Muscle of leg (tissue), 11 donors: Measurements from ENCODE around the gene PRR9. TPM values are rescaled to one million over a fixed set of nuclear protein-coding genes. Genes with fewer than 3 reads are reported as not detected.

Source experiments
- DNase-seq: peaks from one replicate; pipeline ENCODE4 v3.0.0; 2013
- H3K27ac ChIP-seq: one replicate; pipeline ENCODE4 v1.5.1; 2013; ENCODE audit warnings: mild to moderate bottlenecking, low read length, control low read depth
- H3K27me3 ChIP-seq: one replicate; pipeline ENCODE4 v1.6.1; 2013; ENCODE audit warnings: low read length; ENCODE audit not compliant: control insufficient read depth, insufficient read depth
- H3K36me3 ChIP-seq: one replicate; pipeline ENCODE4 v1.6.1; 2013; ENCODE audit warnings: low read length; ENCODE audit not compliant: control insufficient read depth, insufficient read depth
- H3K4me1 ChIP-seq: one replicate; pipeline ENCODE4 v1.6.1; 2013; ENCODE audit warnings: low read length; ENCODE audit not compliant: control insufficient read depth, insufficient read depth
- H3K4me3 ChIP-seq: one replicate; pipeline ENCODE4 v1.5.1; 2013; ENCODE audit warnings: low read length, control low read depth
- H3K9me3 ChIP-seq: replicated peaks from 2 replicates; pipeline ENCODE4 v1.6.1; 2013; ENCODE audit warnings: low read depth, low read length; ENCODE audit not compliant: control insufficient read depth
- WGBS: methylation state at CpG from one replicate; pipeline ENCODE4 v1.1.5; 2013; ENCODE audit warnings: missing lambda C conversion rate; ENCODE audit not compliant: insufficient coverage; 5-methylcytosine and 5-hydroxymethylcytosine counted together
- polyA plus RNA-seq, 8 donors: library from polyadenylated mRNA; unstranded; fragments of 120-200 nt; gene quantifications; one replicate each; pipeline versions ENCODE4 v1.2.1 to v1.2.3, GENCODE V29; 2013; ENCODE audit warnings: inconsistent platforms in 1 of 8, low replicate concordance in 1 of 8; ENCODE audit not compliant: insufficient read length in 8 of 8, insufficient read depth in 1 of 8
- total RNA-seq: library from RNA; stranded (reverse); fragments of 120-200 nt; gene quantifications from one replicate; pipeline ENCODE4 v1.2.4, GENCODE V29; 2013

PRR9 gene
- total and polyA plus RNA-seq, 9 donors = not detected

DNA sequence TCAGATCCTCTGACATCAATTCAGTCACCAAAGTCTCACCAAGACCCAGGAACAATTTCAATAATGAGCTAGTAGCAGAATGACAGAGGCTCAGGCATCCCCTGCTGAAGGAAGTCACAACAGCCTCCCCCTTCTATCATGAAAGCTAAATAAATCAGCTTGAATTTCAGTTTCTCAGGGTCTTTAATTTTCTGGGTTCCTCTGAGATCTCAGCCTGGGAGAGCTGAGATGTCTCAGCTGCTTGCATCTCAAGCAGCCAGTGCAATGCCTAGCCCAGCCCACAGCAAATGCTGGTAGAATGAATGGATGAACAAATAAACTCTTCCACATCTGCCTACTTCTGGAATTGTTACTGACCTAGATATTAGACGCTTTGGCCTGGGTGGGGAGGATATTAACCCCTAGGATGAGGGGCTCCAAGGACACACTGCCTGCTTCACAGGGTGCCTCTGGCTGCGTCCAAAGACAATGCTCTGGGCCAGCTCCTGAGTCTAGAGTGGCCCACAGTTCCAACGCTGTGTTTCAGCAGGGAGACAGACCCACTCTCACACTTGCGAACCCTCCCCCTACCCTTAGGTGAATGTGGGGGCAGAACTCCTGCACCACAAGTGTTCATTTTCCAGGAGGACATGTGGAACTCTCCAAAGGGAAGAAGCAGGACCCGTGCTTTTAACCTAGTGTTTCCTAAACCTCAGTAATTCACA is 30.9 kb downstream of the PRR9 start:
- H3K36me3 ChIP-seq = no peaks in the 10 kb centered on the region
- no peaks in the 10 kb centered on the region for H3K9me3 ChIP-seq
- no peak overlapping the region for H3K4me3 ChIP-seq
- no peak overlapping the region for H3K27ac ChIP-seq
- peaks cover 5% of the 10 kb centered on the region for H3K27me3 ChIP-seq
- WGBS = 60% methylated on average over 1 of the region's 5 CpGs
- H3K4me1 ChIP-seq = no peaks in the 10 kb centered on the region
- no peak for DNase-seq

DNA sequence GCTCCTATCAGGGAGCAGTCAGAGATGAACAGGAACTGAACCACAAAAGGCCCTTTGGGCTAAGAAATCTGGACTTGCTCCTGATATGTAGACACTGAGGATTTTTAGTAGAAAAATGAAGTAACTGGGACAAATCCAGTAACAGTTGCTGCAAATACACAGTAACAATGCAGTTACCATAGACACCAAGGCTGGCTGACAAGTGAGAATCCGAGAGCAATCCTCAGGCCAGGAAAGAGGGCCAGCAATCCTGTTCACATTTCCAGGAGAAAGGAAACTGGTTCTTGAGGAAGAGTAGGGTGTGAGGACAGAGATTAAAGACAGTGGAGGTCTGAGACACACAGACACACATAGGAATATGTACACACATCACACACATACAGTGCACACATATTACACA is 32.8 kb downstream of the PRR9 start:
- WGBS = no CpG with 5 or more reads among the region's 1 CpG
- H3K4me1 ChIP-seq = no peaks in the 10 kb centered on the region
- peaks cover 5% of the 10 kb centered on the region for H3K27me3 ChIP-seq
- no peak overlapping the region for H3K4me3 ChIP-seq
- peak; percentile 92 for DNase-seq
- H3K9me3 ChIP-seq = no peaks in the 10 kb centered on the region
- no peaks in the 10 kb centered on the region for H3K36me3 ChIP-seq
- no peak overlapping the region for H3K27ac ChIP-seq

DNA sequence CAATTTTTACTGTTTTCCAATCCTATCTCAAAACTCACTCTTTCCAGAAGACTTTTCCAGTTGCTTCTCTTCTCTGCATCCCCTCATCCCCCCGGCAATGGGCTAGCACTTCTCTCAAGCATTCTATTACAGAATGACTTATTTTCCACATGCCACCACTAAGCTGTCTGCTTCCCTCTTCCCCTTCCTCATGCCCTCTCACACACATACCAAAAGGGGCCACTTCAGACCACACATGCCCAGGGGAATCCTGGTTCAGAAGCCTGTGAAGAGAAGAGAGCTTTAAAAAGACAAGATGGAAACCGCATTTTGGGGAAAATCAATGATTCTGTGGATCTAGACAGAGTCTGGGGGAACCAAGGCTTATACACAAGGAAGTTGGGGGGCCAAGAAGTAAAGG is 33.7 kb downstream of the PRR9 start:
- Histone ChIP-seq H3K27me3 (peaks cover 5% of the 10 kb centered on the region), H3K9me3 (no peaks in the 10 kb centered on the region), H3K4me1 (no peaks in the 10 kb centered on the region), H3K4me3 (no peak overlapping the region), H3K36me3 (no peaks in the 10 kb centered on the region), H3K27ac (no peak overlapping the region)
- 69% methylated on average over 2 of the region's 2 CpGs for WGBS
- DNase-seq = no peak

DNA sequence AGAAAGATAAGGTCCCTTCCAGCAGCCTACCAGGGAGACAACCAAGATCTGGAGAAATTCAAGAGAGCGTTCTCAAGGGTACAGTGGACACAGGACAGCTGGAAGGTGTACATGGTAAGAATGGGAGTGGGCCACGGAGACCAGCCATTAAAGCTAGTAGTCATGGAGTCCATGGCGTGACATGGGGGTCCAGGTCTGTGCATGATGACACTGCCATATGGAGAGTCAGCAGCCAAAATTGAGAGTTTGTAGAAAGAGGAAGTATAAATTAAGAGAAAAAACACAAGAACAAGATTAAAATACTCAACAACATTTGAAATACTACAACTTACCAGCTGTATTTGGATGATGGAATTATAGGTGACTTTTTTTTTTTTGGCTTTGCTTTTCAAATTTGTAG is 34.2 kb downstream of the PRR9 start:
- DNase-seq = no peak
- Histone ChIP-seq H3K4me3 (no peak overlapping the region), H3K27ac (no peak overlapping the region), H3K9me3 (no peaks in the 10 kb centered on the region), H3K36me3 (no peaks in the 10 kb centered on the region), H3K27me3 (peaks cover 5% of the 10 kb centered on the region), H3K4me1 (no peaks in the 10 kb centered on the region)
- WGBS = 64% methylated on average over 2 of the region's 3 CpGs

DNA sequence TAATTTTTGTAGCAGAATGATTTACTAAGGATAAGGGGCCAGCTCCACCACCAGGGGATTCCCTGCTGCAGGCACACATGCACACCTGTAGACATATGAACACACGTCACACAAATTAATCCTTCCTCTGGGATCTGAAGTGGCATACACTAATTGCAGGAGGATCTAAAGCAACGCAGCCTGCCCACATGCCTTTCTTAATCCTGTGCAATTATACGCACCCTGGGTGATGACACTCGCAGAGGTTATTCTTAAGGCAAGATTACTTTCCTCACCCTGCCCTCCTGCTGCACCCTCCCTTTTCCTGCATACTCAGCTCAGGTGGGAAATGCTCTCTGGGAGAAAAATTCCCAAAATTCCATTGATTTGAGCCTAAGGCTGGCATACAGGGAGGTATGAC is 34.6 kb downstream of the PRR9 start:
- H3K4me3 ChIP-seq = no peak overlapping the region
- peaks cover 5% of the 10 kb centered on the region for H3K27me3 ChIP-seq
- H3K27ac ChIP-seq = no peak overlapping the region
- DNase-seq = no peak
- H3K9me3 ChIP-seq = no peaks in the 10 kb centered on the region
- no peaks in the 10 kb centered on the region for H3K36me3 ChIP-seq
- H3K4me1 ChIP-seq = no peaks in the 10 kb centered on the region
- 55% methylated on average over 4 of the region's 4 CpGs for WGBS

DNA sequence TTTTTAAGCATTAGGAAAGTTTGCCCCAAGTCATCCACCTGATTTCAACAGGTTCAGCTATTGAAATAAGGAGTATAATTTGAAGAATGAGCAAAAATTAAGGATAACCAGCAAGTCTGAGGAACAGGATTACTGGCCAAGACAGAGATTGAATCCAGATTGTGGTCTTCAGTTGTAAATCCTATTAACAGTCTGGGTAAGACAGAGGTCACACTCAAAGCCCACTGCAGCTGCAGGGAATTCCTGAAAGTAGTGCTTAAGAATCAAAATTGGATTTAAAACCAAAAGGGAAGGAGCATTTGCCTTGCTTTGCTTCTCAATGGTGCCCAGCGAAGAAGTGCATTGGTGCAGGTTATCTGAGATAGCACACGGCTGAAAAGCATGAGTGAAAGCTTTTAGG is 35.7 kb downstream of the PRR9 start:
- DNase-seq = peak; percentile 65
- WGBS = 42% methylated on average over 2 of the region's 2 CpGs
- H3K27me3 ChIP-seq = peaks cover 4% of the 10 kb centered on the region

DNA sequence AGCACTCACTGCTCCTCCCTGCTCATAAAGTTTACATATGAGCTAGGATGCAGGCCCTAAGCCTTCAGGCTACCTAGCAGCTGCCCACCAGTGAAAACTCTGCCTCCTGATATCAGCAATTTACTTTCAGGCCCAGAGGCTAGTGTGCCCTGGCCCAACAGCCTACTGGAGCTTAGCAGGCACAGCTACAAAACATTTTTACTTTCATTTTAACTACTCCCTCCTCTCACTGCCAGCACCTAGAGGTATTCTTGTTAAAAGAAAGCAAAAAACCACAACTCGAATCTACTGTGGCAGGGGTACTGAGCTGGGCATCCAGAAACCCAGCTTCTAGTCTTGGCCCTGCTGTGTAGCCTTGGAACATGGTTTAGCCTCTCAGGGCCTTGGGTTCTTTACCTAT is 36.3 kb downstream of the PRR9 start:
- Histone ChIP-seq H3K4me3 (no peak overlapping the region), H3K9me3 (no peaks in the 10 kb centered on the region), H3K36me3 (no peaks in the 10 kb centered on the region), H3K4me1 (no peaks in the 10 kb centered on the region), H3K27ac (no peak overlapping the region), H3K27me3 (peaks cover 1% of the 10 kb centered on the region)
- DNase-seq = no peak
- no CpG with 5 or more reads among the region's 1 CpG for WGBS

More for the DNA sequence above, 35.7 kb downstream of the PRR9 start:
- H3K4me3 ChIP-seq = no peak overlapping the region
- no peak overlapping the region for H3K27ac ChIP-seq
- H3K9me3 ChIP-seq = no peaks in the 10 kb centered on the region
- no peaks in the 10 kb centered on the region for H3K36me3 ChIP-seq
- no peaks in the 10 kb centered on the region for H3K4me1 ChIP-seq

DNA sequence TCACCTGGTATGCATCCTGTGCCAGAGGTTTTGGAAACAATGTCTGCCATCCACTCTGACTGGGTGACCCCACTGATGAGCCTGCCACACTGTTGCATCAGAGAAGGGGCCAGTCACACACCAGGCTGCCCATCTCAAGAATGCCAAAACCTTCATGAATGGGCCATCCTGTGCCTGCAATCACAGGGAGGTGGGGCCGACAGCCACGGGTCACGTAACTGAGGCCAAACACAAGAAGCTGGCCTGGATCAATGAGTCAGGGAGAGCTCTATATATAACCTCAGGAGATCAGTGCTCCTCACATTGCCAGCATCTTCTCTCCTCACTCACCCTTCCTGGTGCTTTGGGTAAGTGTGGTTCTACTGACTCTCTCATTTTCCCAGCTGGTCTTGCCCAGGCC is 42.0 kb downstream of the PRR9 start, which contains the start of gene LORICRIN:
Gene LORICRIN (plus strand): TSS at position 301 of the 400 bp plus-strand sequence. CDS start 1,263 bp downstream, outside the sequence.
- Histone ChIP-seq H3K36me3 (no peaks in the 10 kb centered on the region), H3K27ac (no peak within 1 kb of the TSS), H3K4me1 (peaks cover 8% of the 10 kb centered on the region), H3K27me3 (peaks cover 43% of the 10 kb centered on the region), H3K9me3 (no peaks in the 10 kb centered on the region), H3K4me3 (no peak within 1 kb of the TSS)
- DNase-seq = no peak
- WGBS = 100% methylated on average over 3 of the region's 3 CpGs

DNA sequence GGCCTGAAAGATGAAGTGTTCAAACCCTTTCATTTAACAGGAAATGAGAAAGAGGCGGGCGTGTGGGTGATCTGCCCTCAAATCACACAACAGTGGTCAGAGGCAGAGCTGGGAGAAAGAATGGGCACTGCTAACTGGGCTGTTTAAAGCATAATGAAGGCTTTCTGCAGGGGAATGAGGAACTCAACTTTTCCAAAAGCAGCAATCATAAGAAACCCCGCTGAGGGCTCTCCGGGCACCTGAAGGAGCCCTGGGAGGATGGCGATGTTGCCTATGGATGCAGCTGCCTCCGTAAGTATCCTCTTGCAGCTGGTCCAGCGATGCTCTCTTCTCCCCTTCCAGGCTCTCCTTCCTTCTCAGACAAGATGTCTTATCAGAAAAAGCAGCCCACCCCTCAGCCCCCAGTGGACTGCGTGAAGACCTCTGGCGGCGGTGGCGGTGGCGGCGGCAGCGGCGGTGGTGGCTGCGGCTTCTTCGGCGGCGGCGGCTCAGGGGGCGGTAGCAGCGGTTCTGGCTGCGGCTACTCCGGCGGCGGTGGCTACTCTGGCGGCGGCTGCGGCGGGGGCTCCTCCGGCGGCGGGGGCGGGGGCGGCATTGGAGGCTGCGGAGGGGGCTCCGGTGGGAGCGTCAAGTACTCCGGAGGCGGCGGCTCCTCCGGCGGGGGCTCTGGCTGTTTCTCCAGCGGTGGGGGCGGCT is 43.3 kb downstream of the PRR9 start:
- Histone ChIP-seq H3K4me3 (peak overlapping the region; percentile 17), H3K27ac (no peak overlapping the region), H3K36me3 (no peaks in the 10 kb centered on the region), H3K27me3 (peaks cover 43% of the 10 kb centered on the region), H3K4me1 (peaks cover 8% of the 10 kb centered on the region), H3K9me3 (no peaks in the 10 kb centered on the region)
- 7% methylated on average over 39 of the region's 45 CpGs for WGBS
- DNase-seq = peak; percentile 21

DNA sequence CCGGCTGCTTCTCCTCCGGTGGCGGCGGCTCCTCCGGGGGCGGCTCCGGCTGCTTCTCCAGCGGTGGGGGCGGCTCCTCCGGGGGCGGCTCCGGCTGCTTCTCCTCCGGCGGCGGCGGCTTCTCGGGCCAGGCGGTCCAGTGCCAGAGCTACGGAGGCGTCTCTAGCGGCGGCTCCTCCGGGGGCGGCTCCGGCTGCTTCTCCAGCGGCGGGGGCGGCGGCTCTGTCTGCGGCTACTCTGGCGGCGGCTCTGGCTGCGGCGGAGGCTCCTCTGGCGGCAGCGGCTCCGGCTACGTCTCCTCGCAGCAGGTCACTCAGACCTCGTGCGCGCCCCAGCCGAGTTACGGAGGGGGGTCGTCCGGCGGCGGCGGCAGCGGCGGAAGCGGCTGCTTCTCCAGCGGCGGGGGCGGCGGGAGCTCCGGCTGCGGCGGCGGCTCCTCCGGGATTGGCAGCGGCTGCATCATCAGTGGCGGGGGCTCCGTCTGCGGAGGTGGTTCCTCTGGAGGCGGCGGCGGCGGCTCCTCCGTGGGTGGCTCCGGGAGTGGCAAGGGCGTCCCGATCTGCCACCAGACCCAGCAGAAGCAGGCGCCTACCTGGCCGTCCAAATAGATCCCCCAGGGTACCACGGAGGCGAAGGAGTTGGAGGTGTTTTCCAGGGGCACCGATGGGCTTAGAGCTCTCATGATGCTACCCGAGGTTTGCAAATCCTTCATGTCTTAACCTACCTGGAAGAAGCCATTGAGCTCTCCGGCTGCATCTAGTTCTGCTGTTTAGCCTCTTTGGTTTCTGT is 44.1 kb downstream of the PRR9 start:
- no peaks in the 10 kb centered on the region for H3K9me3 ChIP-seq
- peaks cover 43% of the 10 kb centered on the region for H3K27me3 ChIP-seq
- no peak overlapping the region for H3K27ac ChIP-seq
- no peaks in the 10 kb centered on the region for H3K36me3 ChIP-seq
- H3K4me1 ChIP-seq = peaks cover 8% of the 10 kb centered on the region
- DNase-seq = peak; percentile 49
- 3% methylated on average over 74 of the region's 80 CpGs for WGBS
- H3K4me3 ChIP-seq = peak overlapping the region; percentile 17
